Hepatocyte (in vitro differentiated cells): Measurements from ENCODE around the gene TRIM44. TPM values are rescaled to one million over a fixed set of nuclear protein-coding genes. Genes with fewer than 3 reads are reported as not detected.
A peak's percentile ranks its signal among the peaks of the same experiment; 100 is the strongest.

Source experiments
- DNase-seq: peaks from one replicate; pipeline ENCODE4 v3.0.0-alpha.2; 2016; ENCODE audit warnings: low spot score
- H2AFZ ChIP-seq: fragments of 200-600 bp; sonication (generic); 2 replicates; pipeline ENCODE4 v1.6.0; 2016; ENCODE audit warnings: antibody characterized with exemption, mild to moderate bottlenecking
- H3K27ac ChIP-seq: fragments of 200-600 bp; sonication (generic); 2 replicates; pipeline ENCODE4 v1.5.1; 2016; ENCODE audit warnings: mild to moderate bottlenecking
- H3K27me3 ChIP-seq: fragments of 200-600 bp; sonication (generic); 2 replicates; pipeline ENCODE4 v1.6.1; 2016
- H3K36me3 ChIP-seq: fragments of 200-600 bp; sonication (generic); replicated peaks from 2 replicates; pipeline ENCODE4 v1.5.1; 2016; ENCODE audit warnings: low read depth; ENCODE audit not compliant: insufficient read depth
- H3K4me1 ChIP-seq: fragments of 200-600 bp; sonication (generic); 2 replicates; pipeline ENCODE4 v1.5.1; 2016; ENCODE audit warnings: mild to moderate bottlenecking, moderate library complexity; ENCODE audit not compliant: insufficient read depth
- H3K4me2 ChIP-seq: fragments of 200-600 bp; sonication (generic); 2 replicates; pipeline ENCODE4 v1.6.0; 2016
- H3K4me3 ChIP-seq: fragments of 200-600 bp; sonication (generic); 2 replicates; pipeline ENCODE4 v1.5.1; 2016; ENCODE audit warnings: mild to moderate bottlenecking
- H3K79me2 ChIP-seq: fragments of 200-600 bp; sonication (generic); 2 replicates; pipeline ENCODE4 v1.6.0; 2017; ENCODE audit warnings: mild to moderate bottlenecking
- H3K9me2 ChIP-seq: fragments of 200-600 bp; sonication (generic); replicated peaks from 2 replicates; pipeline ENCODE4 v1.6.0; 2017; ENCODE audit warnings: mild to moderate bottlenecking; ENCODE audit not compliant: insufficient read depth
- H3K9me3 ChIP-seq: fragments of 200-600 bp; sonication (generic); 2 replicates; pipeline ENCODE4 v1.5.1; 2016; ENCODE audit warnings: low read depth, mild to moderate bottlenecking
- H4K20me1 ChIP-seq: fragments of 200-600 bp; sonication (generic); 2 replicates; pipeline ENCODE4 v1.6.0; 2016; ENCODE audit warnings: mild to moderate bottlenecking; ENCODE audit not compliant: insufficient read depth, poor library complexity, severe bottlenecking
- CTCF ChIP-seq: fragments of 200-600 bp; sonication (generic); IDR thresholded peaks from 2 replicates; pipeline ENCODE4 v1.5.1; 2016; ENCODE audit warnings: antibody characterized with exemption, mild to moderate bottlenecking; ENCODE audit not compliant: poor library complexity
- EZH2 ChIP-seq: fragments of 200-600 bp; sonication (generic); IDR thresholded peaks from 2 replicates; pipeline ENCODE4 v1.6.1; 2016; ENCODE audit warnings: antibody characterized with exemption, mild to moderate bottlenecking, borderline replicate concordance
- EZH2phosphoT487 ChIP-seq: fragments of 200-600 bp; sonication (generic); IDR thresholded peaks from one replicate; pipeline ENCODE4 v1.6.1; 2018; ENCODE audit warnings: antibody characterized with exemption, mild to moderate bottlenecking, low read depth, moderate library complexity; ENCODE audit not compliant: unreplicated experiment, severe bottlenecking
- WGBS: methylation state at CpG from one replicate; pipeline ENCODE4 v1.1.6; 2016; ENCODE audit warnings: low lambda C conversion rate; ENCODE audit errors: missing lambda C conversion rate; 5-methylcytosine and 5-hydroxymethylcytosine counted together
- polyA plus RNA-seq: library from polyadenylated mRNA; unstranded; fragments of >200 nt; fragmentation: Nextera tagmentation; extraction: Ambion mirVana; gene quantifications from 2 replicates; pipeline ENCODE4 v1.2.1, GENCODE V29; 2016
- total RNA-seq: library from RNA; depleted of rRNA; stranded (reverse); fragments of >200 nt; gene quantifications from 2 replicates; pipeline ENCODE4 v1.2.3, GENCODE V29; 2014

The TRIM44 gene
- total and polyA plus RNA-seq, 2 experiments from 2014 or later: 20.8 to 43.2 TPM

- H3K36me3 ChIP-seq: no peaks in the 10 kb centered on the region
- TF ChIP-seq CTCF: no peak
- no peak for TF ChIP-seq EZH2phosphoT487
- TF ChIP-seq EZH2: no peak
- H3K4me2 ChIP-seq: no peak overlapping the region
- DNase-seq: no peak
- H3K4me3 ChIP-seq: no peak overlapping the region
- no peaks in the 10 kb centered on the region for H3K9me3 ChIP-seq
- 47% methylated on average over 1 of the region's 1 CpG for WGBS
- H3K27me3 ChIP-seq: no peaks in the 10 kb centered on the region
- H3K4me1 ChIP-seq: no peaks in the 10 kb centered on the region
- no peak overlapping the region for H2AFZ ChIP-seq
- no peaks in the 10 kb centered on the region for H4K20me1 ChIP-seq
- no peaks in the 10 kb centered on the region for H3K9me2 ChIP-seq
- peaks cover 17% of the 10 kb centered on the region for H3K79me2 ChIP-seq
- peak overlapping the region; percentile 33 for H3K27ac ChIP-seq
These were observed 99.3 kb downstream of the TRIM44 start for GRCh38 chr11:35761899-35762298.

- Histone ChIP-seq H2AFZ (no peak overlapping the region), H3K9me2 (no peaks in the 10 kb centered on the region), H3K9me3 (no peaks in the 10 kb centered on the region), H3K27me3 (no peaks in the 10 kb centered on the region), H3K36me3 (no peaks in the 10 kb centered on the region), H3K4me1 (no peaks in the 10 kb centered on the region), H3K79me2 (peaks cover 22% of the 10 kb centered on the region), H3K27ac (no peak overlapping the region), H3K4me2 (no peak overlapping the region), H4K20me1 (no peaks in the 10 kb centered on the region), H3K4me3 (no peak overlapping the region)
- no peak for DNase-seq
- TF ChIP-seq CTCF (no peak), EZH2 (no peak), EZH2phosphoT487 (no peak)
- 100% methylated on average over 1 of the region's 1 CpG for WGBS
These were observed 100.7 kb downstream of the TRIM44 start for GRCh38 chr11:35763301-35763700.

- TF ChIP-seq CTCF: no peak
- no peak for TF ChIP-seq EZH2phosphoT487
- TF ChIP-seq EZH2: no peak
- Histone ChIP-seq H3K79me2 (peaks cover 24% of the 10 kb centered on the region), H3K9me3 (no peaks in the 10 kb centered on the region), H3K4me1 (no peaks in the 10 kb centered on the region), H3K36me3 (no peaks in the 10 kb centered on the region), H2AFZ (no peak overlapping the region), H4K20me1 (no peaks in the 10 kb centered on the region), H3K4me2 (no peak overlapping the region), H3K9me2 (no peaks in the 10 kb centered on the region), H3K27me3 (no peaks in the 10 kb centered on the region), H3K27ac (no peak overlapping the region), H3K4me3 (no peak overlapping the region)
- no peak for DNase-seq
- WGBS: 84% methylated on average over 4 of the region's 4 CpGs
These were observed 101.2 kb downstream of the TRIM44 start for GRCh38 chr11:35763765-35764164.

GRCh38 chr11:35764417-35764816 is 101.8 kb downstream of the TRIM44 start:
- no peak for DNase-seq
- Histone ChIP-seq H4K20me1 (no peaks in the 10 kb centered on the region), H3K4me1 (no peaks in the 10 kb centered on the region), H3K9me2 (no peaks in the 10 kb centered on the region), H3K36me3 (no peaks in the 10 kb centered on the region), H3K9me3 (no peaks in the 10 kb centered on the region), H3K27ac (no peak overlapping the region), H2AFZ (no peak overlapping the region), H3K4me2 (no peak overlapping the region), H3K4me3 (no peak overlapping the region), H3K79me2 (peaks cover 26% of the 10 kb centered on the region), H3K27me3 (no peaks in the 10 kb centered on the region)
- 62% methylated on average over 6 of the region's 6 CpGs for WGBS
- TF ChIP-seq CTCF (no peak), EZH2phosphoT487 (no peak), EZH2 (no peak)
